ENCODE measurements around the gene PLN.

DNA sequence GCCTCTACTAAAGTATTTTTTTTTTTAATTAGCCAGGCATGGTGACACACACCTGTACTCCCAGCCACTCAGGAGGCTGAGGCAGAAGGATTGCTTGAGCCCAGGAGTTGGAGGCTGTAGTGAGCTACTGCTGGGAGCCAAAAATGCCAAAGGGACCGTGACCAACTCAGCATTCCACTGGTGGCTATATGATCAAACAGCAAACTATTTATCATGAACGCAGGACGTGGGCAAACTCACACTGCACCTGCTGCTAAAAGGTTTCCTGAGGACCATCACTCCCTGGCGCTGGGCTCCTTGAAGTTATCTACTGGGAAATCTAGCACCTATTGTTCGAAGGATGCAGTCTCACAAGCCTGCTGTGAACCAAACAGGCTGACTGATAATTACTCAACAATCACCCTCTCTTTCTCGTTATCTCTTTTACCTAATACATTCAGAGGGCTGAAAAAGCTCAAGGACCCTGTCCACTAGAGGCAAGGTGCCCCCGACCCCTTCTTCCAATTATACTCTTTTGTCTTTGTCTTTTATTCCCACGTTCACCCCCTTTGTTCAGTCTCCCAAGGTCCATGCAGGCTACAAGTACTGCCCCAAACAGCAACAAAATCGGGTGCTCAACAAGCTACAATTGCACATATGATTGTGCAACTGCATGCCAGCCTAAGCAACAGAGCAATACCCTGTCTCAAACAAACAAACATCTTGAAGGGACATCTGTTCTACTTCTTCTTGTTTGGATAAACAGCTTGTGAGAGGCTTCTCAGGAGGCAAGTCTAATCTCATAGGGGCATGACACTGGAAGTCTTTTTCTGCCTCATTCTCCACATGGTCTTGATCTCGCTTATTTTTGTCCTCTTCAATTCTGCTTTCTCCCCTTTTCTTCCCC lies 47.7 kb upstream of the PLN start:
- TF ChIP-seq, protein P1, sequence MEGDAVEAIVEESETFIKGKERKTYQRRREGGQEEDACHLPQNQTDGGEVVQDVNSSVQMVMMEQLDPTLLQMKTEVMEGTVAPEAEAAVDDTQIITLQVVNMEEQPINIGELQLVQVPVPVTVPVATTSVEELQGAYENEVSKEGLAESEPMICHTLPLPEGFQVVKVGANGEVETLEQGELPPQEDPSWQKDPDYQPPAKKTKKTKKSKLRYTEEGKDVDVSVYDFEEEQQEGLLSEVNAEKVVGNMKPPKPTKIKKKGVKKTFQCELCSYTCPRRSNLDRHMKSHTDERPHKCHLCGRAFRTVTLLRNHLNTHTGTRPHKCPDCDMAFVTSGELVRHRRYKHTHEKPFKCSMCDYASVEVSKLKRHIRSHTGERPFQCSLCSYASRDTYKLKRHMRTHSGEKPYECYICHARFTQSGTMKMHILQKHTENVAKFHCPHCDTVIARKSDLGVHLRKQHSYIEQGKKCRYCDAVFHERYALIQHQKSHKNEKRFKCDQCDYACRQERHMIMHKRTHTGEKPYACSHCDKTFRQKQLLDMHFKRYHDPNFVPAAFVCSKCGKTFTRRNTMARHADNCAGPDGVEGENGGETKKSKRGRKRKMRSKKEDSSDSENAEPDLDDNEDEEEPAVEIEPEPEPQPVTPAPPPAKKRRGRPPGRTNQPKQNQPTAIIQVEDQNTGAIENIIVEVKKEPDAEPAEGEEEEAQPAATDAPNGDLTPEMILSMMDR (IDR thresholded peaks at IDR 0.05; ENCODE audit: low read length): no peak
- no peak for TF ChIP-seq EZH2 (IDR thresholded peaks at IDR 0.05; ENCODE audit: borderline replicate concordance, low read length)

Measured in OCI-LY1 (cell line).